Measurements from ENCODE around the gene ARL15. TPM values are rescaled to one million over a fixed set of nuclear protein-coding genes. Genes with fewer than 3 reads are reported as not detected.

The ARL15 gene
- total and polyA plus RNA-seq, 2 of the 4 experiments (the other 2 are of a cell fraction) = 7.3 to 19.2 TPM

DNA sequence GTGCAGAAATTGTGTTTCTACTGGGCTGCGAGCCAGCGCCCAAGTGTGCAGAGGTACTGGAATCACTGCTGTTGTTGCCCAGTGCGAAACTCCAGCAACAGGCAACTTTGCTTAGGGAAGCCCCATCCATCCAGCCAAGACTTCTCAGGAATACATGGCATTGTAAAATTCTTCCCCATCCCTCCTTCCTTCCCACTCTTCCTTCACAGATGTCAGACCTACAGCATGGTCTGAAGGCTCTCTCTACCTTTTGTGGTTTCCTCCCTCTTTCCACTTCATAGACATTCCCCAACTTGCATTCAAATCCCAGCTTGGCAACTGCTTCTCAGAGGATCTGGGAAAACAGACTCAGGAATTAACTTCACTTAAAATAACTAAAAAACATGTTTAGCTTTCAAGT, 30.4 kb downstream of the ARL15 start:
- no peak overlapping the region for H2AFZ ChIP-seq (replicated peaks; ENCODE audit: low read length, poor library complexity)
- no peaks in the 10 kb centered on the region for H3K4me1 ChIP-seq (ENCODE audit: control insufficient read depth, insufficient read depth, low read length)
- no peak overlapping the region for H2BK120ac ChIP-seq (ENCODE audit: low read depth, low read length)
- CTCF ChIA-PET = no interaction called here
- no peak overlapping the region for H2AK5ac ChIP-seq (ENCODE audit: low read depth, low read length)
- no peak overlapping the region for H3K14ac ChIP-seq (replicated peaks; ENCODE audit: low read depth, low read length)
- TF ChIP-seq MXI1 (IDR thresholded peaks at IDR 0.05; ENCODE audit: borderline replicate concordance, low read depth, low read length) = no peak
- TF ChIP-seq, protein P1, sequence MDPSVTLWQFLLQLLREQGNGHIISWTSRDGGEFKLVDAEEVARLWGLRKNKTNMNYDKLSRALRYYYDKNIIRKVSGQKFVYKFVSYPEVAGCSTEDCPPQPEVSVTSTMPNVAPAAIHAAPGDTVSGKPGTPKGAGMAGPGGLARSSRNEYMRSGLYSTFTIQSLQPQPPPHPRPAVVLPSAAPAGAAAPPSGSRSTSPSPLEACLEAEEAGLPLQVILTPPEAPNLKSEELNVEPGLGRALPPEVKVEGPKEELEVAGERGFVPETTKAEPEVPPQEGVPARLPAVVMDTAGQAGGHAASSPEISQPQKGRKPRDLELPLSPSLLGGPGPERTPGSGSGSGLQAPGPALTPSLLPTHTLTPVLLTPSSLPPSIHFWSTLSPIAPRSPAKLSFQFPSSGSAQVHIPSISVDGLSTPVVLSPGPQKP (IDR thresholded peaks at IDR 0.05; ENCODE audit: borderline replicate concordance, low read depth, low read length) = no peak
- TF ChIP-seq RAD21 (IDR thresholded peaks at IDR 0.05; ENCODE audit: low read length) = no peak
- no peak for TF ChIP-seq NFE2L2 (IDR thresholded peaks at IDR 0.05; ENCODE audit: low read depth, low read length)
- TF ChIP-seq POLR2A (IDR thresholded peaks at IDR 0.05; ENCODE audit: low read depth, low read length) = no peak
- no peak for TF ChIP-seq BHLHE40 (IDR thresholded peaks at IDR 0.05; ENCODE audit: low read depth, low read length)
- no peak for TF ChIP-seq RCOR1 (IDR thresholded peaks at IDR 0.05; ENCODE audit: insufficient replicate concordance, low read length)
- TF ChIP-seq CHD1 (IDR thresholded peaks at IDR 0.05; ENCODE audit: low read depth, low read length) = no peak
- no peak for TF ChIP-seq CEBPB (IDR thresholded peaks at IDR 0.05; ENCODE audit: low read depth, low read length)
- no peak for TF ChIP-seq FOS (IDR thresholded peaks at IDR 0.05; ENCODE audit: low read depth, low read length)
- no peak for TF ChIP-seq SMC3 (IDR thresholded peaks at IDR 0.05; ENCODE audit: low read depth, low read length)
- no peak for TF ChIP-seq MAZ (IDR thresholded peaks at IDR 0.05; ENCODE audit: borderline replicate concordance, low read depth, low read length)
- TF ChIP-seq, protein P2, sequence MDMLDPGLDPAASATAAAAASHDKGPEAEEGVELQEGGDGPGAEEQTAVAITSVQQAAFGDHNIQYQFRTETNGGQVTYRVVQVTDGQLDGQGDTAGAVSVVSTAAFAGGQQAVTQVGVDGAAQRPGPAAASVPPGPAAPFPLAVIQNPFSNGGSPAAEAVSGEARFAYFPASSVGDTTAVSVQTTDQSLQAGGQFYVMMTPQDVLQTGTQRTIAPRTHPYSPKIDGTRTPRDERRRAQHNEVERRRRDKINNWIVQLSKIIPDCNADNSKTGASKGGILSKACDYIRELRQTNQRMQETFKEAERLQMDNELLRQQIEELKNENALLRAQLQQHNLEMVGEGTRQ (IDR thresholded peaks at IDR 0.05; ENCODE audit: low read depth, low read length) = no peak
- TF ChIP-seq RFX5 (IDR thresholded peaks at IDR 0.05; ENCODE audit: low read depth, low read length) = no peak
- TF ChIP-seq MAFK (IDR thresholded peaks at IDR 0.05; ENCODE audit: low read depth, low read length) = no peak
- TF ChIP-seq, protein P3, sequence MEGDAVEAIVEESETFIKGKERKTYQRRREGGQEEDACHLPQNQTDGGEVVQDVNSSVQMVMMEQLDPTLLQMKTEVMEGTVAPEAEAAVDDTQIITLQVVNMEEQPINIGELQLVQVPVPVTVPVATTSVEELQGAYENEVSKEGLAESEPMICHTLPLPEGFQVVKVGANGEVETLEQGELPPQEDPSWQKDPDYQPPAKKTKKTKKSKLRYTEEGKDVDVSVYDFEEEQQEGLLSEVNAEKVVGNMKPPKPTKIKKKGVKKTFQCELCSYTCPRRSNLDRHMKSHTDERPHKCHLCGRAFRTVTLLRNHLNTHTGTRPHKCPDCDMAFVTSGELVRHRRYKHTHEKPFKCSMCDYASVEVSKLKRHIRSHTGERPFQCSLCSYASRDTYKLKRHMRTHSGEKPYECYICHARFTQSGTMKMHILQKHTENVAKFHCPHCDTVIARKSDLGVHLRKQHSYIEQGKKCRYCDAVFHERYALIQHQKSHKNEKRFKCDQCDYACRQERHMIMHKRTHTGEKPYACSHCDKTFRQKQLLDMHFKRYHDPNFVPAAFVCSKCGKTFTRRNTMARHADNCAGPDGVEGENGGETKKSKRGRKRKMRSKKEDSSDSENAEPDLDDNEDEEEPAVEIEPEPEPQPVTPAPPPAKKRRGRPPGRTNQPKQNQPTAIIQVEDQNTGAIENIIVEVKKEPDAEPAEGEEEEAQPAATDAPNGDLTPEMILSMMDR (conservative IDR thresholded peaks at IDR 0.05; ENCODE audit: low read depth, low read length) = no peak
- H3K4me2 ChIP-seq (ENCODE audit: low read depth, low read length) = no peak overlapping the region
- no peak for ATAC-seq (ENCODE audit: low read depth)
- in situ Hi-C loops (cut with MboI; ENCODE audit: low sequenced_read_pairs) = no loop called here
- POLR2A ChIA-PET (ENCODE audit: unreplicated experiment) = no interaction called here
- no peak overlapping the region for H3K9ac ChIP-seq (ENCODE audit: low read depth, low read length)
- H4K8ac ChIP-seq (ENCODE audit: low read depth in 2 of 2, low read length in 2 of 2) = no peak overlapping the region
- BruUV-seq (replicated peaks) = no TSS peak
- no peak overlapping the region for H3K4ac ChIP-seq (ENCODE audit: low read depth, low read length)
- H2BK5ac ChIP-seq (ENCODE audit: low read depth, low read length, poor library complexity, severe bottlenecking) = no peak overlapping the region
- intact Hi-C loops (cut with micrococcal nuclease) = no loop called here
- dilution Hi-C loops (cut with HindIII; ENCODE audit: low sequenced_read_pairs, unreplicated experiment) = no loop called here
- H3K9me1 ChIP-seq (ENCODE audit: insufficient read depth, low read length) = 0 out of 2 replicates have a peak, but pooled peaks cover 2% of the 10 kb centered on the region
- H3K18ac ChIP-seq (ENCODE audit: low read depth, low read length) = no peak overlapping the region
- H3K27me3 ChIP-seq (ENCODE audit: control insufficient read depth, insufficient read depth, low read length) = no peaks in the 10 kb centered on the region
- H3K36me3 ChIP-seq (ENCODE audit: control insufficient read depth, insufficient read depth, low read length) = no peaks in the 10 kb centered on the region
- no peaks in the 10 kb centered on the region for H4K20me1 ChIP-seq (ENCODE audit: insufficient read depth, low read length)
- peaks cover 0 to 3% of the 10 kb centered on the region in 2 experiments; a peak in 1 of 4 replicates for H3K79me1 ChIP-seq (ENCODE audit: low read depth in 1 of 2, low read length in 2 of 2)
- DNase-seq = no peak
- peaks cover 3% of the 10 kb centered on the region; the same call in 1 of the 2 replicates for H3K9me3 ChIP-seq (ENCODE audit: control insufficient read depth, insufficient read depth, low read length)
- H4K5ac ChIP-seq (ENCODE audit: low read depth, low read length) = no peak overlapping the region
- WGBS, 2 experiments (ENCODE audit: extremely low coverage in 2 of 2, insufficient read length in 1 of 2) = 95% methylated on average over 2 of the region's 3 CpGs; no CpG with 5 or more reads in 1 of the 2 experiments
- no peak overlapping the region for H3K4me3 ChIP-seq (ENCODE audit: insufficient read depth, low read depth, low read length)
- H3K27ac ChIP-seq (ENCODE audit: insufficient read depth, low read length) = no peak overlapping the region
- H2AK9ac ChIP-seq (replicated peaks; ENCODE audit: low read depth, low read length, poor library complexity) = no peak overlapping the region
- H4K91ac ChIP-seq (ENCODE audit: insufficient read depth, low read depth, low read length) = no peak overlapping the region
- H3K56ac ChIP-seq (ENCODE audit: extremely low read depth, insufficient read depth, low read length) = no peak overlapping the region
- no peak overlapping the region for H2BK15ac ChIP-seq (ENCODE audit: low read depth, low read length)
- H3K23ac ChIP-seq (ENCODE audit: low read depth, low read length) = no peak overlapping the region
- H2BK20ac ChIP-seq (ENCODE audit: low read depth, low read length) = no peak overlapping the region
